Prostate gland (tissue), 2 donors: ENCODE results near the gene ADAP2.

ENCODE experiments used
- CTCF ChIP-seq, 4 experiments: fragments of 200-600 bp in 2 of 4; fragments of 450-650 bp in 2 of 4; sonication (generic) in 2 of 4; IDR thresholded peaks; 1 replicate in 3 of 4; 2 replicates in 1 of 4; pipeline ENCODE4 v1.5.1; 2016 to 2019; ENCODE audit warnings: antibody characterized with exemption in 4 of 4, mild to moderate bottlenecking in 2 of 4, moderate library complexity in 2 of 4
- POLR2AphosphoS5 ChIP-seq: sonication (generic); formaldehyde crosslinking; IDR thresholded peaks from one replicate; pipeline ENCODE4 v1.6.1; 2017; ENCODE audit warnings: antibody characterized with exemption

DNA sequence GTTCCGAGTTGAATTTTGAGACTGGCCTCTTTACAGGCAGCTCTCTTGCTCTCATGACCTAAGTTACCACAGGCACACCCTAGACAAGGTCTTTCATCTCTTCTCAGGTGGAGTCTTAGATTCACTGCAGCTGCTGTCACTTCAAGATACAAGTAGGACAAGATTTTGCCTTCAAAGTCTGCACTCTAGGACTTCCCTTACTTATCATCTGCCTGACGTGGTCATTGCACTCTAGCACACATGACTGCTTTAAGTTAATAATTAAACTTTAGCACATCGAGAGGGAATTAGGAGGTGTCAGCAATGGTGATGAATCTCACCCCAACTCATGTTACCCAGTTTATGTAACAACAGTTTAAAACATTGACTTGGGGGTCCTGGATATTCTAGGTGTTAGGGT is 74.7 kb downstream of the ADAP2 start:
- TF ChIP-seq CTCF (IDR thresholded peaks at IDR 0.05) (no peak), POLR2AphosphoS5 (no peak)
